Right lung (tissue), 5 donors: ENCODE data around the gene IRF1. TPM values are rescaled to one million over a fixed set of nuclear protein-coding genes. Genes with fewer than 3 reads are reported as not detected.
"Not testable (repeated sequence)": the region's sequence is repeated elsewhere in the genome, so short reads cannot be mapped to it uniquely, and the experiment has no call there.

Experiments used
- DNase-seq, 2 donors: peaks; one replicate each; pipeline ENCODE4 v3.0.0-alpha.2; 2013
- polyA plus RNA-seq, 5 donors: library from polyadenylated mRNA; unstranded; fragments of 120-200 nt; gene quantifications; one replicate each; pipeline versions ENCODE4 v1.2.1 to v1.2.3, GENCODE V29; 2013; ENCODE audit warnings: inconsistent platforms in 1 of 5, low replicate concordance in 1 of 5; ENCODE audit not compliant: insufficient read length in 5 of 5, insufficient read depth in 1 of 5

Gene IRF1
- polyA plus RNA-seq, 5 donors = 15.1 to 22.4 (median 19.3) TPM

DNA sequence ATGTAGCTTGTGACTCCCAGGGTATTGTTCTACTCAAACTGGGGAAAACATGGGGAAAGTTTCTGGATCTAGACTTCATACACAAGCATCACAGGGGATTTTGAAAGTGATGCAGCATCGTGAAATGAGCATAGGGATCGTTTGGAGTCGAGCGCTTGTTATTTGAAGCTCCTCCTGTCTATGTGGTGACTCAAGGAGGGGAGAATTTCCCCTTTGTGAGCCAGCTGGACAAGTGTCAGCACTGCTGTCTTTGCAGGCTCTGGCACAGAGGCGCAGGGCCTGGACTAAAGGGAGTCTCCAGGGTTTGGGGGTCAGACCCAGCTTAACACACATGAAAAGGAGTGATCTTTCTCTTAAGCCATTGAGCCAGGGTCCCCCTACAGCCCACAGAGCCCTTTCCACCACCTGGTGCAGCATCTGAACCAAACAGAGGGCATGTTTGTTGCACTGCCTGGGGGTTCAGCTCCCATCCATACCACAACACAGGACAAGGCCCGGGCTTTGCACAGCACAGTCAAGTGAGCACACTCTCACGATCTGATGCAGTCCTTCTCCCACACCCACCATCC lies 51.0 kb downstream of the IRF1 start:
- peak; percentile 58 to 74 for DNase-seq

DNA sequence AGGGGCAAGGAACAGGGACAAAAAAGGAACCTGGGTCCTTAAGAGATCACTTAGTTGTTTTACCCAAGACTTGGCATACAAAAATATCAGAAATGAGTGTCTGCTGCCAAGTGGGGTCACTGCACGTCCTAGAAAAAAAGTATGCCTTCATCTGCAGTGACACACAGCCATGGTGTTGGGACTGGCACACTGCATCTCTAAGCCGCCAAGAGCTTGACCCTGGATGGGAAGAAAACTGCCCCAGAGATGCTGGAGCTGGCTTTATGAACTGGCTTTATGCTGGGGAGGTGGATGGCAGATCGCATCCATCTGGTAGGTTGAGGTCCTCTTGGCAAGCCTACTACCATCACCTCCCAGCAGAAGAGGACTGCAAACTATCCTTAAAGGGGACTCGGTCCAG lies 51.7 kb downstream of the IRF1 start:
- no peak for DNase-seq

DNA sequence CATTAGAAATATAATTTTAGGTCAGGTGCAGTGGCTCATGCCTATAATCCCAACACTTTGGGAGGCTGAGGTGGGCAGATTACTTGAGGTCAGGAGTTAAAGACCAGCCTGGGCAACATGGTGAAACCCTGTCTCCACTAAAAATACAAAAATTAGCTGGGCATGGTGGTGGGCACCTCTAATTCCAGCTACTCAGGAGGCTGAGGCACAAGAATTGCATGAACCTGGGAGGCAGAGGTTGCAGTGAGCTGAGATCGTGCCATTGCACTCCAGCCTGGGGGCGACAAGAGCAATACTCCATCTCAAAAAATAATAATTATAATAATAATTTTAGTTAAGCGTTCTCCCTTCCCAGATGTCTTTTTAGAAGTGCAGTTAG lies 52.3 kb downstream of the IRF1 start:
- not testable (repeated sequence) for DNase-seq

DNA sequence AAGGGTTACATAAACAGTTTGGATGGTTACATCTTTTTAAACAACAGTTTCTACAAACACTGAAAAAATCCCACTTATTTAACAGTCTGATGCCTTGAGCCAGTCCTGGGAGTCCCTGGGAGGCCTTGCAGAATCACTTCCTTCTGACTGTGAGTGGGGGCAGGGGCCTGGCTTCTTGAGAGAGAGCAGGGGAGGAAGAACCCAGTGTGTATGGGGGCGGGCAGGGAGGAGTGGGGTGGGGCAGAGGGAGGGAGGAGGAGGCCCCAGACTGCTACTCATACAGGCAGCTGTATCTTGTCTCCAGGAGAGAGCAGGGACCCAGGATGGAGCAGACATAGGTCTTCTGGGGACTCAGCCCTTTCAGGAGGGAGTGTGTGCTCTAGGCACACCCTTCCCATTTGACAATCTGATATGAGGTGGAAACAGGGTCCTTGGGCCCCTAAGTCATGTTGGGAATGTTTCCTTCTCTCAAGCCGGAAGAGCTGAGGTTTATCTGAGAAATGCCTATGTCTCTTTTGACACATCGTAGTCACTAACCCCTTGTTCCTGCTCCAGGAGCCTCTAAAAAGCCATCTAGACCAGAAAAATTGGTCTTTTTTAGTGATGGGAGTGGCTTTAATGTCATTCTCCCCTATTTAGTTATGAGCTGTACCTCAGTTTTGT lies 52.8 kb downstream of the IRF1 start:
- DNase-seq = peak; percentile 65 to 75

DNA sequence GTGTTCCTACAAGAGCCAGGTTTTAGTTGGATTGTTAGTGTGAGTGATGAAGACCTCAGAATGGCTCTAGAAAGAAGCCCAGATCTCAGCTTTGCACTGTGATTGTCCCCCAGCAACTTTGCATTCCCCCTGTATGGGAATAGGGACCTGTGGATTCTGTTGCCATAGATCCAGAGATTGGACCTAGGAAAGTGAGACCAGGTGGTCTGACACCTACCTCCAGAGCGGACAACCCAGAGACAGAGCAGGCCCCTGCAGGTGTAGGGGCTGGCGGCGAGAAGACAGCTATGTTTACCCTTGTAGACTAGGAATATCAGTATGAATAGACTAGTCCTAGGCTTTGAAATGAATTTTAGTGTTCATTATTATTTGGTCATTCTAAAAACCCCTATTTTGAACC lies 53.6 kb downstream of the IRF1 start:
- no peak for DNase-seq

DNA sequence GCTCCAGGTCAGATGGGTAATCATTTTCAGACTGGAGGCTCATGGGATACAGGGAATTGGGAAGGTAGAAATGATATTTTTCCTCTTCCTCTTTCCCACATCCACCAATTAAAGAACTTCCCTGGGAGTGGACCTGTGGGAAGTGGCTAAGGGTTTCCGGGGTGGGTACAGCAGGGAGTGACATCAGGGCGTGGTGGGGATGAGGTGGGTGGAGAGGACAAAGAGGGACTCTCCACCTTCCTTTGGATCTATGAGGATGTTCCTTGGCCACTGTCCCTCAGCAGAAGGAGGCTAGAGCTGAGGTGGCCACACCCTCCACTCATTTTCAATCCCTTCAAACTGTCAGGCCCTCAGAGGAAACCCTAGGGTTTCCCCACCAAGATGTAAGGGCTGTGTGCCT lies 54.7 kb downstream of the IRF1 start:
- no peak for DNase-seq

DNA sequence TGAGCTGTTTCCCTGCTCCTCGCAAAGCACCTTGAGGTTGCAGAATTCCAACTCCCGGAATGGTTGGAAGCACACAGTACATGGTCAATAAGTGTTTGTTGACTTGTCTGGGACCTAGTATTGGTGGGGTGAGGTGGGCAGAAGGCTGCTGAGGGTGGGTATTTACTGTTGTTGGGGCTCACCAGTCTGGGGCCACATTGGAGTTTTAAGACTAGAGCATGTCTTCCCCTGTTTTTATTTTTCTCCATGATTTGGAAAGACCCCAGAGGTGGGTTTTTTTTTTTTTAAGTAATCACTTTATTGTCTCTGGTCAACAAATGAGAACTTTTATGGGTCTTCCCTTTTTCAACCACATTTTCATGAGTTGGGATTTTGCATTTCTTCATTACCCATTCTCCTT lies 55.1 kb downstream of the IRF1 start:
- no peak for DNase-seq

DNA sequence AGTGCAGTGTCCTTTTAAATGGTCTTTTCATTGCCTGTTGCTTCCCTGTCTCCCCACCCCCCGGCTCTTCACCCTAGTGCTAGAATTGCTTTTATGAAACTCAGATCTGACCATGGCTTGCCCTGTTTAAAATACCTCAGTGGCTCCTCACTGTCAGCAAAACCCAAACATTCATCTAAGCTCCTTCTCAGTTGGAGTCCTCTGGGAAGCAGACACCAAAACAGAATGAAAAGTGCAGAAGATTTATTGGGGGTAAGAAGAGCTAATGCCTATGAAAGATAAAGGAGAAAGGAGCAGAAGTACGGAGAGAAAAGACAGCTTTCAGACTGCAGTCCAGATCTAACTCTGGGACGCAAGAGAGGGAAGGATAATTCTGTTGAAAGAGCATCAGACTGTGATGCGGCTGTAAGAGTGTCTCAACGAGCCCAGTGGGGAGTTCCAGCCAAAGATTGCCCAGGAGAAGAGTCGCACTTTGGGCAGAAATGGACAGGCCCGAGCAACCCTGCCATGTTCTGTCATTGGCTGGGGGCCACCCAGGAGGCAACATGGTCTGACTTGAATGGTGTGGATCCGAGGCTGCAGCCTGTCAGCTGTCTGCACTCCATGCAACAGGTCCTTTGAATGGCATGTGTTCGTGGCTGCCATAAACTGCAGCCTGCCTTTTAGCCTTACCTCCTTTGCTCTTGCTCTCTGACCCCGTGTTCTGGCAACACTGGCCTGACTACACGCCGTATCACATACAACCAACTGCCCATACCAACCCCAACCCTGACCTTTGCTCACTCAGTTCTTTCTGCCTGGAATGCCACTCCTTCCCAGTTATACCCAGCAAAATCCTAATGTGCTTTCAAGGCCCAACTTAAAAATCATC lies 55.9 kb downstream of the IRF1 start:
- no peak for DNase-seq

DNA sequence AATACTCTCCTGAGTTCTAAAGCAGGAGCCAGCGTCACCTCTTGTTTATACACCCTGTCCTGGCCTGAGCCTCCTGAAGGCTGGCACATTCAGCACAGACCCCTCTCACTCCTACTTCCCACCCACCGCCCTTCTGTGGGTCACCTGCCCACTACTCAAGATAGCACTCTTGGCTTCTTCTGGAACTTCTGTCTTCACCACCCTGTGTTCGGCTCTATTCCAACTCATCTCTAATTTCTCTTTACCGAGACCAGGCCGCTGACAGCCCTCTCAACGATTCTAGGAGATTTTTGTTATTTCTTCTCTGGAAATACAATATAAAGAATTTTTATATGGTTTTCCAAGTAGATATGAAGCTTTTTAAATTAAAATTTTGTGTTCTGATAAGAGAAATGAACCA lies 57.4 kb downstream of the IRF1 start:
- no peak for DNase-seq

DNA sequence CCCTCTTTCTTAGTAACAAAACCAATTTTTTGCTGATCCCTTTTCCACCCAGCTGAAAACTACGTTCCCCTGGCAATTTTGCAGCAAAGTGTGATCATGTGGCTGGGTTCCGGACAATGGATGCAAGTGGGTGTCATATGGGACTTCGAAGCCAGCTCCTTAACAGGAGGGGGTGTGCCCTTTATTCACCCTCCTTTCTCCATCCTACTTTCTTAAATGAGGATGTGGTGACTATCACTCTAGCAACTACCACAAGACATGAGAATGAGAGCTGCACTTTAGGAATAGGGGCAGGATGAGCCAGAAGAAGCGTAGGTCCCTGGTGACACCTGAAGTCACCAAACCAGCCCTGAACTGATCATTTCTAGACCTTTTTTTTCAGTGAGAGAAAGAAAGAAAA lies 58.9 kb downstream of the IRF1 start:
- DNase-seq = no peak

Other genes with a start within 250 kb of the IRF1 start
- 10 to 100 TPM in 2 of 5 donors, 1 to 10 TPM in 3; 8.9 to 18.2 (median 10.0) TPM for gene PDLIM4, start 233.1 kb downstream of the IRF1 start, polyA plus RNA-seq
- gene SLC22A4, start 196.4 kb downstream of the IRF1 start, polyA plus RNA-seq = 1 to 10 TPM; 3.0 to 3.8 (median 3.1) TPM
- 10 to 100 TPM; 11.6 to 17.1 (median 15.8) TPM for gene SLC22A5, start 121.1 kb downstream of the IRF1 start, polyA plus RNA-seq
- under 1 TPM in 3 of 5 donors, not detected in 2; 0.35 to 0.60 (median 0.44) TPM for gene IL5, start 52.7 kb upstream of the IRF1 start, polyA plus RNA-seq
- gene RAD50, start 66.2 kb upstream of the IRF1 start, polyA plus RNA-seq = 10 to 100 TPM; 28.6 to 49.1 (median 38.7) TPM
- under 1 TPM in 2 of 5 donors, not detected in 3; 0.13 to 0.21 TPM for gene IL13, start 167.4 kb upstream of the IRF1 start, polyA plus RNA-seq
- gene IL4, start 183.2 kb upstream of the IRF1 start, polyA plus RNA-seq = under 1 TPM in 2 of 5 donors, not detected in 3; 0.35 to 0.48 TPM
- 10 to 100 TPM; 14.8 to 29.7 (median 26.1) TPM for gene KIF3A, start 246.8 kb upstream of the IRF1 start, polyA plus RNA-seq